PC-9 (cell line): Measurements from ENCODE around the gene COL25A1. TPM values are rescaled to one million over a fixed set of nuclear protein-coding genes. Genes with fewer than 3 reads are reported as not detected.

ENCODE experiments used
- BruUV-seq: library from RNA; stranded (reverse); fragments of 400-500 nt; replicated peaks from 2 replicates; lab custom pipeline; 2021; lab: Mats Ljungman, UMichigan
- CTCF ChIA-PET: fragments of 300-600 bp; sonication (Branson Sonifier 250); formaldehyde crosslinking; loops from one replicate; lab custom pipeline; 2022; ENCODE audit warnings: antibody characterized with exemption; lab: Charles Lee
- POLR2A ChIA-PET: fragments of 300-600 bp; sonication (Branson Sonifier 250); formaldehyde crosslinking; loops from one replicate; lab custom pipeline; 2022; ENCODE audit warnings: antibody characterized with exemption; ENCODE audit not compliant: unreplicated experiment; lab: Charles Lee
- DNase-seq, 2 experiments: peaks; one replicate each; pipeline versions ENCODE4 v3.0.0 to v3.0.0-alpha.2; 2015 to 2022; ENCODE audit warnings: mixed read lengths in 1 of 2
- H2AFZ ChIP-seq: fragments of 200-600 bp; sonication (generic); 2 replicates; pipeline ENCODE4 v1.8.1; 2017; ENCODE audit warnings: antibody characterized with exemption
- H3F3A ChIP-seq: fragments of 200-600 bp; sonication (generic); 2 replicates; pipeline ENCODE4 v1.8.1; 2017; ENCODE audit warnings: antibody characterized with exemption, mild to moderate bottlenecking, low read depth; ENCODE audit not compliant: insufficient read depth
- H3K27ac ChIP-seq: fragments of 200-600 bp; sonication (generic); 2 replicates; pipeline ENCODE4 v1.6.1; 2016; ENCODE audit warnings: mixed run types
- H3K27me3 ChIP-seq: fragments of 200-600 bp; sonication (generic); 2 replicates; pipeline ENCODE4 v1.6.1; 2016; ENCODE audit warnings: low read depth, mixed run types; ENCODE audit not compliant: insufficient read depth
- H3K36me3 ChIP-seq: fragments of 200-600 bp; sonication (generic); 2 replicates; pipeline ENCODE4 v1.6.1; 2016; ENCODE audit warnings: low read depth, mixed run types
- H3K4me1 ChIP-seq: fragments of 200-600 bp; sonication (generic); replicated peaks from 2 replicates; pipeline ENCODE4 v1.6.1; 2016; ENCODE audit warnings: mixed run types; ENCODE audit not compliant: insufficient read depth
- H3K4me2 ChIP-seq: fragments of 200-600 bp; sonication (generic); 2 replicates; pipeline ENCODE4 v1.6.1; 2017; ENCODE audit warnings: mixed run types
- H3K4me3 ChIP-seq: fragments of 200-600 bp; sonication (generic); 2 replicates; pipeline ENCODE4 v1.6.1; 2016; ENCODE audit warnings: mixed run types
- H3K79me2 ChIP-seq: fragments of 200-600 bp; sonication (generic); 2 replicates; pipeline ENCODE4 v1.6.1; 2017; ENCODE audit warnings: low read depth, mixed run types
- H3K9me2 ChIP-seq: fragments of 200-600 bp; sonication (generic); 2 replicates; pipeline ENCODE4 v1.8.1; 2017; ENCODE audit warnings: mild to moderate bottlenecking; ENCODE audit not compliant: insufficient read depth
- H3K9me3 ChIP-seq: fragments of 200-600 bp; sonication (generic); 2 replicates; pipeline ENCODE4 v1.8.1; 2016; ENCODE audit warnings: low read depth; ENCODE audit not compliant: insufficient read depth
- H4K20me1 ChIP-seq: fragments of 200-600 bp; sonication (generic); 2 replicates; pipeline ENCODE4 v1.8.1; 2017; ENCODE audit not compliant: insufficient read depth
- EZH2 ChIP-seq: fragments of 200-600 bp; sonication (generic); IDR thresholded peaks from 2 replicates; pipeline ENCODE4 v1.8.0; 2017; ENCODE audit warnings: antibody characterized with exemption, low read depth
- intact Hi-C: fragments of 100-400 bp; cut with micrococcal nuclease; formaldehyde crosslinking; loops from one replicate; pipeline ENCODE4 v1.10.0; 2022; ENCODE audit not compliant: unreplicated experiment
- total RNA-seq: library from RNA; stranded (reverse); gene quantifications from 2 replicates; pipeline ENCODE4 v1.2.3, GENCODE V29; 2021
- TF ChIP-seq, protein P1 (sequence below): fragments of 200-600 bp; sonication (generic); conservative IDR thresholded peaks from 2 replicates; pipeline ENCODE4 v1.6.1; 2017; ENCODE audit warnings: mixed run types, antibody characterized with exemption, mild to moderate bottlenecking, moderate library complexity

COL25A1 gene
- total RNA-seq, 1 experiment from 2014 or later = not detected

DNA sequence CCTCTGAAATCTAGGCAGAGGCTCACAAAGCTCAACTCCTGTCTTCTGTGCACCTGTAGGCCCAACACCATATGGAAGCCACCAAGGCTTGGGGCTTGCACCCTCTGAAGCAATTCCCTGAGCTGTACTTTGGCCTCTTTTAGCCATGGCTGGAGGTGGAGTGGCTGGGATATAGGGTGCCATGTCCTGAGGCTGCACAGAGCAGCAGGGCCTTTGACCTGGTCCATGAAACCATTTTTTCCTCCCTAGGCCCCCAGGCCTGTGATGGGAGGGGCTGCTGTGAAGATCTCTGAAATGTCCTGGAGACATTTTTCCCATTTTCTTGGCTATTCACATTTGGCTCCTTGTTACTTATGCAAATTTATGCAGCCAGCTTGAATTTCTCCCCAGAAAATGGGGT is 20.9 kb upstream of the COL25A1 start:
- no TSS peak for BruUV-seq
- intact Hi-C loops = no loop called here
- POLR2A ChIA-PET = no interaction called here

DNA sequence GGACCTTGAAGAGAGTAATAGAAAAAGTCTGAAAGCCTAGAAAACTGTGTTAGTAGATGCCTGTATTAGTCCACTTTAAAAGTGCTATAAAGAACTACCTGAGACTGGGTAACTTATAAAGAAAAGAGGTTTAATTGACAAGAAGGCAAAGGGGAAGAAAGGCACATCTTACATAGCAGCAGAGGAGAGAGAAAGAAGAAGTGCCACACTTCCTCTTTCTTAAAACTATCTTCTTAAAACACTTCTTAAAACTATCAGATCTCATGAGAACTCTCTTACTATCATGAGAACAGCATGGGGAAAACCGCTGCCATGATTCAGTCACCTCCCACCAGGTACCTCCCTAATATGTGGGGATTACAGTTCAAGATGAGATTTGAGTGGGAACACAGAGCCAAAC is 18.8 kb upstream of the COL25A1 start:
- TF ChIP-seq, protein P1, sequence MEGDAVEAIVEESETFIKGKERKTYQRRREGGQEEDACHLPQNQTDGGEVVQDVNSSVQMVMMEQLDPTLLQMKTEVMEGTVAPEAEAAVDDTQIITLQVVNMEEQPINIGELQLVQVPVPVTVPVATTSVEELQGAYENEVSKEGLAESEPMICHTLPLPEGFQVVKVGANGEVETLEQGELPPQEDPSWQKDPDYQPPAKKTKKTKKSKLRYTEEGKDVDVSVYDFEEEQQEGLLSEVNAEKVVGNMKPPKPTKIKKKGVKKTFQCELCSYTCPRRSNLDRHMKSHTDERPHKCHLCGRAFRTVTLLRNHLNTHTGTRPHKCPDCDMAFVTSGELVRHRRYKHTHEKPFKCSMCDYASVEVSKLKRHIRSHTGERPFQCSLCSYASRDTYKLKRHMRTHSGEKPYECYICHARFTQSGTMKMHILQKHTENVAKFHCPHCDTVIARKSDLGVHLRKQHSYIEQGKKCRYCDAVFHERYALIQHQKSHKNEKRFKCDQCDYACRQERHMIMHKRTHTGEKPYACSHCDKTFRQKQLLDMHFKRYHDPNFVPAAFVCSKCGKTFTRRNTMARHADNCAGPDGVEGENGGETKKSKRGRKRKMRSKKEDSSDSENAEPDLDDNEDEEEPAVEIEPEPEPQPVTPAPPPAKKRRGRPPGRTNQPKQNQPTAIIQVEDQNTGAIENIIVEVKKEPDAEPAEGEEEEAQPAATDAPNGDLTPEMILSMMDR = no peak
- no peak for TF ChIP-seq EZH2
- H3K27me3 ChIP-seq = no peaks in the 10 kb centered on the region
- no peak overlapping the region for H2AFZ ChIP-seq
- no TSS peak for BruUV-seq
- no peaks in the 10 kb centered on the region for H3K9me3 ChIP-seq
- no peak overlapping the region for H3K4me2 ChIP-seq
- no peak overlapping the region for H3K4me3 ChIP-seq
- H4K20me1 ChIP-seq = no peaks in the 10 kb centered on the region
- no peaks in the 10 kb centered on the region for H3K4me1 ChIP-seq
- ChIA-PET POLR2A (no interaction called here), CTCF (no interaction called here)
- DNase-seq = no peak
- H3K79me2 ChIP-seq = no peaks in the 10 kb centered on the region
- no peaks in the 10 kb centered on the region for H3F3A ChIP-seq
- H3K36me3 ChIP-seq = no peaks in the 10 kb centered on the region
- H3K9me2 ChIP-seq = no peaks in the 10 kb centered on the region
- no peak overlapping the region for H3K27ac ChIP-seq
- intact Hi-C loops = no loop called here

More for the DNA sequence above, 20.9 kb upstream of the COL25A1 start:
- no peak overlapping the region for H3K4me3 ChIP-seq
- DNase-seq = no peak
- H3K4me2 ChIP-seq = no peak overlapping the region
- no peak for TF ChIP-seq EZH2
- TF ChIP-seq, protein P1 = no peak
- no peaks in the 10 kb centered on the region for H3K9me2 ChIP-seq
- CTCF ChIA-PET = no interaction called here
- H3K27me3 ChIP-seq = no peaks in the 10 kb centered on the region
- no peak overlapping the region for H2AFZ ChIP-seq
- no peaks in the 10 kb centered on the region for H4K20me1 ChIP-seq
- no peaks in the 10 kb centered on the region for H3K4me1 ChIP-seq
- H3K9me3 ChIP-seq = no peaks in the 10 kb centered on the region
- H3K79me2 ChIP-seq = no peaks in the 10 kb centered on the region
- no peaks in the 10 kb centered on the region for H3F3A ChIP-seq
- no peak overlapping the region for H3K27ac ChIP-seq
- no peaks in the 10 kb centered on the region for H3K36me3 ChIP-seq

DNA sequence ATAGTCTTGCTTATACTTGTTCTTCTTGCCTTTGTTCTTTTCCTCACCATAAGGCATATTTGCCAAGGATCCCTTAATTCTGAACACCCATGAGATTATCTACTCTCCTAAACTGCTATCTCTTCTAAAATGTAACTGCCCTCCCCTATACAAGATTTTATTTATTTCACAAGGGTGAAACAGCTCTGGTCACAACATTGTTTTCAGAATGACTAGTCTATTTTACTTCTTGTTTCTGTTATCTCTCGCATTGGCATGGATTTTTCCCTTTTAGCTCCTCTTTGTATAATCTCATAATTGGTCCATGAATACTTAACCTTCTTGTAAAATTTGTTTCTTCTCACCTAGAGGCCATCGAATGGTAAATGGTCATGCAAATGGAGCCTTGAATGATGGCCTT is 17.2 kb upstream of the COL25A1 start:
- intact Hi-C loops = no loop called here
- POLR2A ChIA-PET = no interaction called here

More for the DNA sequence above, 17.2 kb upstream of the COL25A1 start:
- no peaks in the 10 kb centered on the region for H3K9me2 ChIP-seq
- no peaks in the 10 kb centered on the region for H3K4me1 ChIP-seq
- no peak overlapping the region for H2AFZ ChIP-seq
- DNase-seq = no peak
- H3K79me2 ChIP-seq = no peaks in the 10 kb centered on the region
- no peaks in the 10 kb centered on the region for H3K27me3 ChIP-seq
- H3K9me3 ChIP-seq = no peaks in the 10 kb centered on the region
- H4K20me1 ChIP-seq = no peaks in the 10 kb centered on the region
- BruUV-seq = no TSS peak
- H3K4me2 ChIP-seq = no peak overlapping the region
- no peaks in the 10 kb centered on the region for H3K36me3 ChIP-seq
- no peak overlapping the region for H3K4me3 ChIP-seq
- H3K27ac ChIP-seq = no peak overlapping the region
- CTCF ChIA-PET = no interaction called here
- no peaks in the 10 kb centered on the region for H3F3A ChIP-seq
- TF ChIP-seq EZH2 = no peak
- TF ChIP-seq, protein P1 = no peak
